ENCODE results near the gene ADAMTS5.

Gene ADAMTS5
- total RNA-seq: 0 to 18.4 (median 0.32) reads per million in 18 experiments

DNA sequence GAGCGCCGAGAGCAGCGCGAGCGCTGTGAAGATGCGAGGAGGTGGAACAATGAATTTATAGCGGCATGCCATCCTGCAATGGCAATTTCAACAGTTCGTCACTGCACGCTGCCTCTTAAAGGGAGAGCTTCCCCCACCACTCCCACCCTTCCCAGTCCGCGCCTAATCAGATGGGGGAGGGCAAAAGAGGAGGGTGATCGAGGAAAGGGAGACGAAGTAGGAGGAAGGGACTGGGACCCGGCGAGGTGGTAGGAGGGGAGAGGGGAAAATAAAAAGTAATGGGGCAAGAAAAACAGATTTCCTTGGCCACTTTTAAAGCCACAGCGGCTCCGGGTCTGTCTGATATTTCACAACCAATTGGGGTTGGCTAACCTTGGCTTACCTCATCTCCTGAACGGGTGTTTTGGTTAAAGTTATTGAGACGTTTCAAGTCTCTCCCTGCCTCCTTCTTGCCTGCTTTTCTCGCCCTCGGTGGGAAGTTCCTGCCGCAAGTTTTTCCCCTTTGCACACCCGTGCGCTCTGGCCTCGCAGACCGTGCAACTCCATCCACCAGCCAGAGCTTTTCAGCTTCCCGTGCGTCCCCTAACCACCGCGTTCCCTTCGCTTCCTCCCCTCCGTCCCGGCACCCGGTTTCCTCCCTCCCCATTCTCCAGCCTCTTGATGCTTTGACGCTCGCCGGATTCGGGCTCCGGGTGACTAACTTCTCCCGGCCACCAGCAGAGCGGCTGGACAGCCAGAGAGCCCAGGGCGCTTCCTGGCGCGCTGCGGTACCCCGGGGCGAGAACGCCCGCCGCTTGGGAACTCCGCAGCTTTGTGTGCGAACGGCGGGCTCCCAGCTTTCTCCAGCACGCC is at the start of gene ADAMTS5:
Gene ADAMTS5, minus strand, starts transcription at position 27 of the 852 bp plus-strand sequence. CDS start 697 bp downstream, outside the sequence.
- peak; percentile 41 to 59 for DNase-seq

DNA sequence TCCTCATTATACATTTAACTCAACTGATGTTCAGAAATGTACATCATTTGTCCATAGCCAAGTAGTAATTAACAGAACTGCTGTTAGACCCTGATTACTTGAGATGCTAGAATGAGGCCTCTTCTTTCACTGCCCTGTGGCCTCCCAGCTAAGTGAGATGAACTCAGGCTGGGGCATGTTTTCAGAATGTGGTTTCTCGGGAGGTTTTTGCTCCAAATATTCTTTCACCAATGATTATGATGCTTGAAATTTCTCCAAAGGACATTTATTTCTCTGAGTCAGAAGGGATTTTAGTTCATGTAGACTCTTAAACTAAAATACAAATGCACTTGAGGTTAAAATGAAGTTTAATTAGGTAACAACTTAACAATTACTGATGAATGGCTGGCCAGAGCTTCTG is 34.6 kb upstream of the ADAMTS5 start:
- DNase-seq: no peak

DNA sequence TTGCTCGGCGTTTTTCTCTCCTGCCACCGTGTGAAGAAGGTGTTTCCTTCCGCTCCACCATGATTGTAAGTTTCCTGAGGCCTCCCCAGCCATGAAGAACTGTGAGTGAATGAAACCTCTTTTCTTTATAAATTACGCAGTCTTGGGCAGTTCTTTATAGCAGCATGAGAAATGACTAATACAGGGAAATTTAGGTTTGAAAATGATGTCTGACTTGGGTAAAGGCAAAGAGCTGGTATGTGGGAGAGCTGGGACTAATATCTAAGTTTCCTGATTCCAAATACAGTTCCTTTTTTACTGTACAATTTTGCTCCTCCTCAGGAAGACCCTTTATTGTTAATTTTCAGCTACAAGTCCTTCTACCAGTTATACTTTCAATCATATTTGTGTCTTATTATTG is 16.7 kb upstream of the ADAMTS5 start:
- DNase-seq: no peak

DNA sequence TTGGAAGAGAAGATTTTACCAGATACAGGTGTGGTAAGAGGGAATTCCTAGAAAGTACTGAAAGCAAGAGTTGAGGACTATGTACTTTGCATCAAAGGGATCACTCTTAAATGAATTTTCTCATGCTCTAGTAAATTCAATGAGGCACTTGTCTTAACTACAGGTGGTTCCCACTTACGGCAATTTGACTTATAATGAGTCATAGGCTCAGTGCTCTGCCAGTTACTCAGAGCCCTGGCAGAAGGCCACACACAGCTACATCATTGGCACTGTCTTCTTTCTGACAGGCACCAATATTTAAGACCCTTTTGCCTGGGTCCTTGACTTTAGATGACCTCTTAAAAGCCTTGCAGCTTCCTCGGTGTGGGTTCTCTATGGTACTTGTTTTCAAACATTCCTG is 15.9 kb upstream of the ADAMTS5 start:
- no peak for DNase-seq

DNA sequence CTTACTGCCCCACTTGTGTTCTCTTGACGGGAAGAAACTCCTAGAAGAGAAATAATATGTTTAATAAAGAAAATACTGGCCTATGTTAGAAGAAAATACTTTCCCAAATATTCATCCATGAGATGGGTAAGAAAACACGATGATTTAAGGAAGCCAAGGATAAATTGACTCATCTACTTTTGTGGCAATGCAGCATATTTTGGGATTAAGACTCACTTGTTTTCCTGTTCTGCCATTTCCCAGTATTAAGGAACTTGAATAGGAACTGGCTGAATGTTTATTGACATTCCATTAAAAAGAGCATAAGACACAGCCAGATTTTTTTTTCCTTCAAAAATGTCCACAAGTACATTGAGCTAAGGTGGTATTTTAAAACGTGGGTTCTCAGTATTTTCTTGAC is 10.9 kb upstream of the ADAMTS5 start:
- DNase-seq: no peak

DNA sequence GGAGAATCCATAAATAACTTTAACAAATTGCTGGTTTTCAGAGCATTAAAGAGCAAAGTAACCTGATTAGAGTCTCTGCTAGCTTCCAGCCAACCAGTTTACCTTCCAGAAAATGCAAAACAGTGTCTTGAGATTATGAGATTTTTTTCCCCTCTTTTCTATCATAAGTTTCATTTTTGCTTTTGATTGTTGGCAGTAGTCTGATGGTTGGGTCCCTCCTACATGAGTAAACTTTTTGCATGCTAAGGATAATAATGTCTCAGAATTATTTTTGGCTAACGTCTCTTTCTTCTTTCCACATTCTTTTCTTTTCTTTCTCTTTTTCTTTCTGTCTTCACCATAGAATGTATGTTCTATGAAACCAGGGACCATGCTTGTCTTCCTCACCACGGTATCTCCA is 6.3 kb upstream of the ADAMTS5 start:
- DNase-seq: no peak

DNA sequence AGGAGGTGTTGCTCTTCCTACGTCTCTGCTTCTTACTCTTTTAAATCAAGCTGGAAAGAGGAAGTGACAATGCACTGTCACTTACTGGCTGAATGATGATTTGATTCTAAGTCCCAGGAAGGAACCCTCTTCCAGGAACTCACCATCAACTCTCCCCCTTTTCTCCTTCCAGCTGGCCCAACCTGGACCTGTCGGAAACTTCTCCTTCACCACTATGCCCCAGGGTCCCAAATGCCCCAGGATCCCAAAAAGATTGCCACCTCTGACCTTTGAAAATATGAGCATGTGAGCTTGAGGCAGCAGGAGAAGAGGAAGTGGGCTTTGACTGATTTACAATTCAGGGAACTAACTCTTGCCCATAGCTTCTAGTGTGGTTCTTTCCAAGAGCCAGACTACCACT is 5.3 kb upstream of the ADAMTS5 start:
- DNase-seq: peak; percentile 67 to 78

DNA sequence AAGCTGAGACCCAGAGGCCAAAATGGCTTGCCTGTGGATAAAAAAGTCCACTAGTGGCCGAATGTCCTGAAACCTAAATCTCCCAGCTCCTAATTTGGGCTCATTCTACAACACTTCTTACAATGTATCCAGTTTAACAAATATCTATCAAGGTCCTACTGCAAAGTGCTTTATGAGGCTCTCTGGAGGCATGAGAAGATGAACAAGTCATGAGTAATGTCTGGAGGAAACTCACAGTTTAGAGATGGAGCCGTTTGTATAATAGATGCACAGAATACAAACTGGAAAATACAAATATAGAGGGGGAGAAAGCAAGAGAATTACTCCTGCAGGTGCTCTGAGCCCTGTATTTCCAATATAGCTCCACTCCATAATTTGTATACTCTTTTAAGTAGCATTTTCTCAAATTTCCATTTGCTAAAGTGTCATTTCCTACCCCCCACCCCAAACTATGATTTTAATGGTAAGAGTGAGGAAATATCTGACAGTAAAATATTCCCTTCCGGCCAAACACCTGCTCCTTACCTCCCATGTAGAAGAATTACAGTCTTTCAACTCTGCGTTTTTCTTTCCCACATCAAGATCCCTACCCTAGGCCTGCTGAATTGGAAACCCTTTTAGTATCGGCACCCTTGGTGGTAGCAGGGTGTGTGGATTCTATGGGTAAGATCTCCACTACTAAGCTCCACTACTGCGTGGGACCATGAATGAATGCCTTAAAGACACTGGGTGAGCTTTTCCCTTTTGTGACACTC is 3.3 kb upstream of the ADAMTS5 start:
- no peak for DNase-seq

DNA sequence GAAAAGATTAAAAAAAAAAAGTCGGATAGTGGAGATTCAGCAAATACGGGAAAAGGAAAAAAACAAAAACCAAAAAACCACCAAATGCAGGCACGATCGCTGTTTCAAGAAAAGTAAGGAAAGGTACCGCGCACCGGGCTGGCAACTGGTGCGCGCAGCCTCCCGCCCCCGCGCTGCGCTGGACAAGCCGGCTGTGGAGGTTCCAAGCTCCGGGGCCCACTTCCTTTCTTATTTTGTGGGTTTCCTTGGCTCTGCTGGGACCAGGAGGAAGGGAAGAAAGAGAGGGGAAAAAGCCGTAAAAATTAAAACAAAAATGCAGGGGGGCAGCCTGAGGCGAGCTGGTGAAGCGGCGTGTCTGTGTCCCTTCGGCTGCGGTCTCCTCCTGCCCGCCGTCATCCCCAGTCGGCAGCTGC is 233 bp downstream of the ADAMTS5 start:
- DNase-seq: peak in 1 of 2 donors; percentile 24

DNA sequence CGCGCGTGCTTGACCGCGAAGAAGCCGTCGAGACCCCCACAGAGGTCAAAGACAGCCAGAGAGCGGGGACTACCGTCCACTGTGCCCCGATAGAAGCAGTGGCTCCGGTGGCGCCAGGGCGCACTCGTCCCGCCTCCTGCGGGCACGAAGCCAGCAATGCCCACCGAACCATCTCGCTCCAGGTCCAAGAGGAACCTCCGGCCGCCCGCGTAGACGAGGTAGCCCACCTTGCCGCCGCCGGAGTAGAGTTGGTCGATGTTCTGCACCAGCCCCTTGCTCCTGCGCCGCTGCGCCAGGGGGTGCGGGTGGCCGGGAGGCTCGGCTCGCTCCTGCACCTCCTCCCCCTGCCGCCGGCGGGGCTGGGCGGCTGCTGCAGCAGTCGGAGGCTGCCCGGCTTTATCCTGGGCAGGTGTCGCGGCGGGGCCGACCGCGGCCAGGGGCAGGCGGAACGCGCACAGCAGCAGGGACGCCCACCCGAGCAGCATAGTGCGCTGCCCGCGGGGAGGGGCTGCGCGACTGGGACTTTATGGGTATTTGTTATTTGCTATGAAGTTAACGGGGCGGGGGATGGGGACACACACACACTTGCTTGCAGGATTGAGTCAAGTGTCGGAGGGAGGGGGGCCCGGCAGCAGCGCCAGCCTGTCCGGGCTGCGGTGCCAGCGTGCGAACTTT is 844 bp downstream of the ADAMTS5 start:
- DNase-seq: no peak

DNA sequence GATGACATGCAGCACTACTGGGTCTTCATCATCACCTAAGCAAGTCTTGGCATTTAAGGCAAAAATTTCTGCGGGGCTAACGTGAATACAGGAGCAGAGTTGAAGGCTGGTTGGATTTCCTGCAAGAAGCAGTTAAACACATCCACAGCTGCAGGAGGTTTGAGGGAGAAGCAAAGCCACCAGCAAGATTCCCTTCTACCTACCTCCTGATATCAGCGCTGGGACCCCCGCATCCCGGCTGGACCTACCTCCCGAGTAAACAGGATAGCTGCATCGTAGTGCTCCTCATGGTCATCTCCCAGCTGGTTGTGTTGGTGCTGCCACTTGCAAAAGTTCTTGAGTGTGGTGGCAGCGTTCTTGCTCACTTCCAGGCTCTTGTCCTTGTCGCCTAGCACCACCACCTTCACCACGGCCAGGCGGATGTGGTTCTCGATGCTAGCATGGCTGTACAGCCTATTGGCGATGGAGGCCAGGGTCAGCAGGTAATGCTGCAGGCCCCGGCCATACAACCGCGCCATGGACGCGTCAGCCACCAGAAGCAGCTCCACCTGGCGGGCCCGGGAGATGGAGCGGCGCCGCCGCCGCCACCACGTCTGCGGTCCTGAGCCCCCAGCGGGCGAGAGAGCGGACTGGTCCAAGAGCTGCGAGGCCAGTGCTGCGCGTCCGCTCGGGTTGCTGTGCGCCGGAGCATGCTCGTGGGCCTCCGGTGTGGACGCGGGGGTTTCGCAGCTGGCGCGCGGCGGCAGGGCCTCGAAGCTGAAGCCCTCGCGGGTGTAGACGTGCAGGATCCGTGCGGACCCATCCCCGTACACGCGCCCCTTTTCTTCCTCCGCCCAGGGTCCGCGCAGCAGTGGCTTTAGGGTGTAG is 1.6 kb downstream of the ADAMTS5 start:
- DNase-seq: no peak

DNA sequence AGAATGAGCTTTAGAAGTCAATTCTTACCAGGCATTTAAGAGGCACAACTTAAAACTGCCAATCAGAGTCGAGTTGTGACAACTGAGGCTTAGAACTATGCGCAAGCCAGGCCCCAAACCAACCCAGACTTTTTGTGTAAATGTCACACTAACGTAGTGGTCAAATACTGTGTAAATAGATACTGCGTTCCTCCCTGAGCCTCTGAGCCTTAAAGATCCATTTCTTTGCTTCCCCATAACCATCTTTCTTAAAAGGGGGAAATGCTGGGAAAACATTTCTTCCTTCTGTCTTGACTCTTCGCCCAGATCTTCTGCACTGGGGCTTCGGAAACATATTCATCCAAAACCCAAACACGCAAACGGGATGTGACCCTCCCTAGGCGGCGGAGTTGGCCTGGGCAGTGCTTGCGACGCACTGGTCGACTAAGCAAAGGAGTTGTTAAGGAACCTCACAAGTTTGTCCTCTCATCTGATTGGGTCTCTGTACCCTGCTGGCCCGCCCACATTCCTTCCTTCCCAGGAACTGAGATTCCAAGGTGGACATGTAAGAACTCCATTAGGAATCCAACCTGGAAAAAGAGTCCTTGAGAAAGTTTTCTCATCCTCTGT is 2.6 kb downstream of the ADAMTS5 start:
- DNase-seq: no peak

DNA sequence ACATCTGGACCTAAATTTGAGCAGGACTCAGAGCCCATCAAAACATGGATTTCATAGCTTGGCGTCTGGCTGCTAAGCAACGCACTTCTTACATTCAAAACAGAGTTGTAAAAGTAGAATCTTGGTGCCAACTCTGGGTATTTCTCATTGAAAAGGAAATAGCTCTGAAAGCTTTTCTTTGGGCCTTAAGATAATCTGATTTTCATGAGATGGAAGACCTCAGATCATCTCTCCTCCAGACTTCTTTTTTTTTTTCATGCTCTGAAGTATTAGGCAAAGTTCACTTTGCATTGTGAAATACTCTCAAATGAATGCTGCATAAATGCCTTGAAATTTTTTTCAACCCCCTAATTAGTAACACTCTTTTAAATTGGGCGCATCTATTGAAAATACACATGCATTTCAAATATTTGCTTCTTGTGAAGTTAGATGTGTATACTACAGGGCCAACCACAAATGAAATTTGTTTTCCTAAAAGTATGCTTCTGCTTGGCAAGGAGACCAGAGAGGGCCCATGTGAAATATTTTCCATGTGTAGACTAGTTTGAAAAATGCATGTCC is 4.2 kb downstream of the ADAMTS5 start:
- DNase-seq: peak in 1 of 2 donors; percentile 30

DNA sequence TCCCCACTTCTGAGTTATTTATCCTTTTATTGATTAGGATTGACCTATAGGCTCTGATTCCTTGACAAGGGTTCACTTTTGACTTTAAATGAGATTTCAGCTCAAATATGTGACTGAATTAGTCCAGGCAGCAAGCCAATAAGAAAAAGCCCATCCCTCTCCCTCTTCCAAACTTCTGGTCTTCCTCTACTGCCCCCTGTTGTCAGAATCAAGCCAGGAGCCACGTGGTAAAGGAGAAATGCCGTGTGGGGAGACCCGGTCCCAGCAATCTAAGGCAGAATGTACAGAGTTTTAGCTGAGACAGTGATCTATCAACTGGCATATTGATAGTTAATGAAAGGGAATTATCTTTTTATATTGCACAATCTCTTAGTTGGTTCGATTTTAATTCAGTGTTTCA is 5.2 kb downstream of the ADAMTS5 start:
- peak in 1 of 2 donors; percentile 15 for DNase-seq

DNA sequence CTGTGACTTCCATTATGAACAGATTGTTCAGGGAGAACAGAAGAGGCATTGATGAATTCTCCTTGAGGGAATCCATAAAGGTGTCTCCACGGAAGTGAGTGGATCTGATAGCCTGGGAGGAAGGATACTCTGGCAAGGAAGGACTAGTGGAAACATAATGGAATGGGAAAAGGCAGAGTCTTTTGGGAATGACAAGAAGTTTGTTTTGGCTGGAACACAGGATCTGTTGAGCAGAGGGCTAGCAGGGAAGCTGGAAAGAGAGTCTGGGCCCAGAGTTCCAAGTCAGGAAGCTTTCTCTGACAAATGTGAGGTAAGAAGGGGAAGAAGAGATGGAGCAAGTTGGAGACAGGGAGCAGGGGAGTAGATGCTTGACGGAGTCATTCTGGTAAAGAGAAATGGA is 8.1 kb downstream of the ADAMTS5 start:
- DNase-seq: no peak

DNA sequence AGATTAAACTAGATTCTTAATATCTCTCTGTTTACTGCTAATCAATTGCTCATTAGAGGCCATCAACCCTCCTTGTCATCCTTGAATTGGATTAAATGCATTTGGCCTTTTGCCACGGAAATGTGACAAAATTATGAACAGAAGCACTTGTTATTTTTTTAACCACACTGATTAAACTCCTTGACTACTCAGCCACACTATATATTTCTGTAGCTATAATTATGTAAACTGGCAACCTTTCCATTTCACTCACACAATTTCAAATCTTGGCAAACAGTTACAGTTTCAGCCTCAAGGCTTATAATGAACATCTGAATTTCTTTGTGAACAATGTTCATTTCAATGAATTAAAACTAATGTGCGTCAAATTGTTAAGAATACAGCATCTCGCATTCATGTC is 10.1 kb downstream of the ADAMTS5 start:
- DNase-seq: no peak

DNA sequence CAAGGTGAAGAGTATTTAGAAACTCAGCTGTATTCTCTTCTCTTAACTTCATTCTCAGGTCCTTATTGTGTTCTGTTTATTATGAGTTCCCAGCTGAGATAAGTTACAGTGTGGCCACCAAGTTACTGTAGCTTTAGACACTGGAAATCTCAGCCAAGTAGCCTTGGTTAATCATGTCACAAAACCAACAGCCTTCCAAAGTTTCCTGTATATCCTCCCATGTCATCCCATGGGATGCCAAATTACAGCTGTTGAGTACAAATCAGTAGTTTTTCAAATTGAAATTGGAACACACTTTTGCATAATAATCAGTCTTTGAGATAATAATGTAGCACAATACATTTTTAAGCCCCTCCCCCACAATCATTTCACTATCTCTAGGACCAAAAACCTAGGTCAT is 10.7 kb downstream of the ADAMTS5 start:
- no peak for DNase-seq

DNA sequence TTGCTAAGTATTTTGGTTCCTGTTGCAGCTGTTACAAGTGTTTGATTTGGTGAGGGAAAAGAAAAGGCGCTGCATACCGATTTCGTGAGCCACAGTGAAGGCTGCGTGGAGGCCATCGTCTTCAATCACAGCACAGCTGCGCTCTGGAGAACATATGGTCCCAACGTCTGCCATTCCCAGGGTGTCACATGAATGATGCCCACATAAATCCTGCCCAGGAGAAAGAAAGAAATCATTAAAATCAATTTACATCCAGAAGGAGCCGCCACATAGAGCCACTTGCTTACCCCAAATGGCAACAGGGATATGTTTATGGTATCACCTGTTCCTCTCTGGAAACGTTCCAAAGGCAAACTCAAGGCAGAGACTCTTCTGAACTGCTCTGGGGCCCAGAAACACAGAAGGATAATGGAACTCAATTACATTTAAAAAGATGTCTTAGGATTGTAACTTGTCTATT is 12.2 kb downstream of the ADAMTS5 start:
- no peak for DNase-seq

DNA sequence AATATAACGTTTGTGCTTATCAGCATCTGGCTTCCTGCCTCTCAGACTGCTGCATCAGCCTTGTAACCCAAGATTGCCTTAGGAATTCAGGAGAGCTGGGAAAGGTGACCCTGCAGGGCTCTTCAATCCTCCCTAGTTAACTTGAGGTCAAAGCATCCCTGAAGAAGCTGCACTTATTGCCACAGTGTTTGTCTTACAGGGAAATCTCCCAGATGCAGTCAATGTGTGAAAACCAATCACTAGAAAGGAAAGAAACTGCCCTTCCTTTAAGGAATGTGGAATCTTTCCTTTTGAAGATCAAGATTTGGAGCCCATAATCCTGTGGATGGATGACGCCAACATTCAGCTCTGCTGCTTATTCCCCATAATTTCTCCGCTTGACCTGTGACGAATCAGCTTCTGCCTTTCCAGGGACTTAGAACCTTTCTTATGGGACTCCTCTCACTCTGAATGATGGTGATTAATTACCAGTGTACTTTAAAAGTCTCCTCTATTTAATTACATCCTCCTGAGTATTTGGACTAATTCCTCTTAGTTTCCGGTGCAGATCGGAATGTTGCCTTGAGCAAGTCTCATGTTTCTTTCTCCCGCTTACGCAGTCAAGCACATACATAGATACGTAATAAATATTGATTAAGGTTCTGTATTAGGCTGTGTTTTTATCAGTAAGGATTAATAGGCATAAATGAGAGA is 14.4 kb downstream of the ADAMTS5 start:
- no peak for DNase-seq

DNA sequence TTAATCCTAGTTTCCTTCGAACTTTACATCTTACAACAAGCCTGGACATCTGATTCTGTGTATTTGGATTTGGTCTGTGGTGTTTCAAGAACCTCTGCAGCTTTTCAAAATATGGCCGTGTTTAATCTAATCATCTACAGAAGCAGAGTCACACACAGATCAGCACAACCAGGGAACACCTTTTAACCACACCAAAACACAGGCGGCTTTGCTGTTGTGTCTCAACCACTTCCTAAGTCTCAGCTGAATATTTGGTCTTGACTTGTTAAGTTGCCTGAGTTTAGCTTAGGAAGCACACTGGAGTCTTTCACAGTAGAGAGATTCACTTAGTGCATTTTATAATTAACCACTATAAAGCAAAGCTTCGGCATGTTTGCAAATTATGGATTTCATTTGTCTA is 17.1 kb downstream of the ADAMTS5 start:
- DNase-seq: no peak

DNA sequence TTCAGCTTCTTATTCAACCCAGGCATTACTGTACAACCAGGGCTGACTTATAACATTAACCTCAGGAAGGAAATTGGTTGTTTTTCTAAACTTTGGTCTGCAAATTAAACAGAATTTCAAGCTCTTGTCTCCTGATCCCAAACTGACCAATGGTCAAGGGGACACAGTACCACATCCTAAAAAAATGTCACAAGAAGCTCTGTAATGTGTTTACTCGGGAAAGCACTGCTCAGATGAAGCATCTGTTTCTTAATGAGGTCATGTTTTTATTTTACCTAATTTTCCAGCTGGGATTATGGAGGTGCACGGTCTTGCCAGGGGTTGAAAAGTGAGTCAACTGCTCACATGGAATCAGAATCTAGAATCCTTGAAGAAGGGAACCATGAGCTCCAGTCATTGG is 18.7 kb downstream of the ADAMTS5 start:
- no peak for DNase-seq
